HL-60 (cell line): ENCODE results near the gene HHAT.

Source experiments
- DNase-seq, 2 experiments: peaks; one replicate each; pipeline ENCODE4 v3.0.0-alpha.2; 2010 to 2020; ENCODE audit warnings: low read depth in 1 of 2, low spot score in 1 of 2
- H3K27ac ChIP-seq: fragments of 250-450 bp; sonication (Bioruptor Pico); replicated peaks from 2 replicates; pipeline ENCODE4 v1.5.1; 2020; ENCODE audit warnings: mild to moderate bottlenecking, moderate library complexity
- H3K27me3 ChIP-seq: fragments of 250-450 bp; sonication (Bioruptor Pico); 2 replicates; pipeline ENCODE4 v1.5.1; 2021; ENCODE audit warnings: mild to moderate bottlenecking, moderate library complexity; ENCODE audit not compliant: insufficient read depth, poor library complexity, severe bottlenecking
- H3K4me3 ChIP-seq: replicated peaks from 2 replicates; pipeline ENCODE4 v1.5.1; 2011; ENCODE audit warnings: mild to moderate bottlenecking, control low read depth, low read length; ENCODE audit not compliant: insufficient read depth
- GABPA ChIP-seq: IDR thresholded peaks from 2 replicates; pipeline ENCODE4 v1.6.1; 2012; ENCODE audit warnings: low read depth
- POLR2AphosphoS5 ChIP-seq: IDR thresholded peaks from 2 replicates; pipeline ENCODE4 v1.6.1; 2012; ENCODE audit warnings: low read depth
- REST ChIP-seq: IDR thresholded peaks from 2 replicates; pipeline ENCODE4 v1.6.1; 2012; ENCODE audit warnings: low read depth; ENCODE audit not compliant: insufficient replicate concordance
- SPI1 ChIP-seq: IDR thresholded peaks from 2 replicates; pipeline ENCODE4 v1.6.1; 2012; ENCODE audit warnings: low read depth, mild to moderate bottlenecking, borderline replicate concordance
- TF ChIP-seq, protein P1 (sequence below): IDR thresholded peaks from one replicate; pipeline ENCODE4 v1.5.1; 2011; ENCODE audit warnings: low read length, control low read depth, inconsistent platforms; ENCODE audit not compliant: insufficient read depth

The HHAT gene

GRCh38 chr1:210663730-210664573 lies 335.2 kb downstream of the HHAT start:
- H3K4me3 ChIP-seq, result no peak overlapping the region
- no peak for TF ChIP-seq REST
- no peak for DNase-seq
- no peaks in the 10 kb centered on the region for H3K27me3 ChIP-seq
- no peak overlapping the region for H3K27ac ChIP-seq

GRCh38 chr1:210669951-210670350 lies 341.2 kb downstream of the HHAT start:
- DNase-seq, result no peak
- Histone ChIP-seq H3K27ac (no peak overlapping the region), H3K4me3 (no peak overlapping the region)

DNA sequence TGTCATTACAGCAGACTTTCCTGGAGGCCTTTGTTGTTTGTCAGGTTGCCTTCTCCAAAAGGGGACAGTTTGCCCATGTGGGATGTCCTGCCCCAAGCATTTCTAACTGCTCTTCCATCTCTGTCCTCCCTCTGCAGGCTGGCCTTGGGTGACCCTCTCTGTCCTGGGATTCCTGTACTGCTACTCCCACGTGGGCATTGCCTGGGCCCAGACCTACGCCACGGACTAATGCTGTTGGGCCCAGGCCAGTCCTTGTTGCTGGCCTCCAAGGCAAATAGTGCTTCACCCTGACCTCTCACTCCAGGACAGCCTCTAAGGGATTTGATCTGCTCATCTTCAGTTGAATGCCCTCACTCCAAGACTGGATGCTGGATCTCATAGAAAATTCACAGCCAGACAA lies 345.4 kb downstream of the HHAT start:
- Histone ChIP-seq H3K4me3 (no peak overlapping the region), H3K27ac (no peak overlapping the region), H3K27me3 (no peaks in the 10 kb centered on the region)
- TF ChIP-seq POLR2AphosphoS5 (no peak), GABPA (no peak), REST (no peak), SPI1 (no peak)
- TF ChIP-seq, protein P1, sequence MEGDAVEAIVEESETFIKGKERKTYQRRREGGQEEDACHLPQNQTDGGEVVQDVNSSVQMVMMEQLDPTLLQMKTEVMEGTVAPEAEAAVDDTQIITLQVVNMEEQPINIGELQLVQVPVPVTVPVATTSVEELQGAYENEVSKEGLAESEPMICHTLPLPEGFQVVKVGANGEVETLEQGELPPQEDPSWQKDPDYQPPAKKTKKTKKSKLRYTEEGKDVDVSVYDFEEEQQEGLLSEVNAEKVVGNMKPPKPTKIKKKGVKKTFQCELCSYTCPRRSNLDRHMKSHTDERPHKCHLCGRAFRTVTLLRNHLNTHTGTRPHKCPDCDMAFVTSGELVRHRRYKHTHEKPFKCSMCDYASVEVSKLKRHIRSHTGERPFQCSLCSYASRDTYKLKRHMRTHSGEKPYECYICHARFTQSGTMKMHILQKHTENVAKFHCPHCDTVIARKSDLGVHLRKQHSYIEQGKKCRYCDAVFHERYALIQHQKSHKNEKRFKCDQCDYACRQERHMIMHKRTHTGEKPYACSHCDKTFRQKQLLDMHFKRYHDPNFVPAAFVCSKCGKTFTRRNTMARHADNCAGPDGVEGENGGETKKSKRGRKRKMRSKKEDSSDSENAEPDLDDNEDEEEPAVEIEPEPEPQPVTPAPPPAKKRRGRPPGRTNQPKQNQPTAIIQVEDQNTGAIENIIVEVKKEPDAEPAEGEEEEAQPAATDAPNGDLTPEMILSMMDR, result no peak
- no peak for DNase-seq

More at GRCh38 chr1:210669951-210670350, 341.2 kb downstream of the HHAT start:
- H3K27me3 ChIP-seq, result no peaks in the 10 kb centered on the region
- TF ChIP-seq SPI1 (no peak), REST (no peak), GABPA (no peak), POLR2AphosphoS5 (no peak)
- TF ChIP-seq, protein P1, result no peak
